HG02970 (cell line): Measurements from ENCODE around the gene ACTL6B.

Experiments used
- ATAC-seq: cut with Tn5 transposase; IDR thresholded peaks from one replicate; pipeline ENCODE4 v1.9.1; 2021; ENCODE audit warnings: mild to moderate bottlenecking, moderate library complexity, moderate number of reproducible peaks; ENCODE audit not compliant: unreplicated experiment, low FRiP score

The ACTL6B gene

GRCh38 chr7:100604028-100604975, 51.9 kb downstream of the ACTL6B start:
- no peak for ATAC-seq

GRCh38 chr7:100603726-100604027, 52.6 kb downstream of the ACTL6B start:
- ATAC-seq, result no peak

- no peak for ATAC-seq
Observed at GRCh38 chr7:100602889-100603725, 53.1 kb downstream of the ACTL6B start.

GRCh38 chr7:100600730-100601038, 55.6 kb downstream of the ACTL6B start:
- no peak for ATAC-seq

GRCh38 chr7:100599911-100600729, 56.1 kb downstream of the ACTL6B start:
- ATAC-seq, result no peak

- no peak for ATAC-seq
Observed at GRCh38 chr7:100598425-100598824, 57.8 kb downstream of the ACTL6B start.

GRCh38 chr7:100595188-100595587, 61.1 kb downstream of the ACTL6B start:
- ATAC-seq, result no peak
